GM12892 (cell line): ENCODE data around the gene STUB1.

Source experiments
- POLR2A ChIP-seq: IDR thresholded peaks from 2 replicates; pipeline ENCODE4 v1.6.1; 2011; ENCODE audit warnings: low read depth, low read length, control low read depth
- TAF1 ChIP-seq: IDR thresholded peaks from 2 replicates; pipeline ENCODE4 v1.6.1; 2011; ENCODE audit warnings: low read depth, mild to moderate bottlenecking, control low read depth, low read length, borderline replicate concordance

GRCh38 chr16:682493-683395, 2.5 kb downstream of the STUB1 start:
- no peak for TF ChIP-seq TAF1
- TF ChIP-seq POLR2A, result no peak
